Lower leg skin (tissue), 3 donors: ENCODE data around the gene ATE1.

Experiments used
- POLR2A ChIP-seq, 2 donors: fragments of 450-650 bp; IDR thresholded peaks; one replicate each; pipeline ENCODE4 v1.6.1; 2016 to 2017; ENCODE audit warnings: antibody characterized with exemption in 2 of 2, mild to moderate bottlenecking in 1 of 2, moderate library complexity in 1 of 2
- TF ChIP-seq, protein P1 (sequence below), 3 donors: fragments of 450-650 bp; IDR thresholded peaks; one replicate each; pipeline ENCODE4 v1.5.1; 2016; ENCODE audit warnings: antibody characterized with exemption in 3 of 3, mild to moderate bottlenecking in 3 of 3, moderate library complexity in 2 of 3

- TF ChIP-seq, protein P1, sequence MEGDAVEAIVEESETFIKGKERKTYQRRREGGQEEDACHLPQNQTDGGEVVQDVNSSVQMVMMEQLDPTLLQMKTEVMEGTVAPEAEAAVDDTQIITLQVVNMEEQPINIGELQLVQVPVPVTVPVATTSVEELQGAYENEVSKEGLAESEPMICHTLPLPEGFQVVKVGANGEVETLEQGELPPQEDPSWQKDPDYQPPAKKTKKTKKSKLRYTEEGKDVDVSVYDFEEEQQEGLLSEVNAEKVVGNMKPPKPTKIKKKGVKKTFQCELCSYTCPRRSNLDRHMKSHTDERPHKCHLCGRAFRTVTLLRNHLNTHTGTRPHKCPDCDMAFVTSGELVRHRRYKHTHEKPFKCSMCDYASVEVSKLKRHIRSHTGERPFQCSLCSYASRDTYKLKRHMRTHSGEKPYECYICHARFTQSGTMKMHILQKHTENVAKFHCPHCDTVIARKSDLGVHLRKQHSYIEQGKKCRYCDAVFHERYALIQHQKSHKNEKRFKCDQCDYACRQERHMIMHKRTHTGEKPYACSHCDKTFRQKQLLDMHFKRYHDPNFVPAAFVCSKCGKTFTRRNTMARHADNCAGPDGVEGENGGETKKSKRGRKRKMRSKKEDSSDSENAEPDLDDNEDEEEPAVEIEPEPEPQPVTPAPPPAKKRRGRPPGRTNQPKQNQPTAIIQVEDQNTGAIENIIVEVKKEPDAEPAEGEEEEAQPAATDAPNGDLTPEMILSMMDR (IDR thresholded peaks at IDR 0.05) = no peak
- TF ChIP-seq POLR2A (IDR thresholded peaks at IDR 0.05) = no peak
These were observed 24.4 kb upstream of the ATE1 start for GRCh38 chr10:121952226-121952625.
